OCI-M2 (cell line): ENCODE results near the gene DCC.

Experiments used
- DNase-seq: peaks from one replicate; lab custom pipeline; 2025; ENCODE audit not compliant: unreplicated experiment; lab: John Stamatoyannopoulos, UW

DCC gene

DNA sequence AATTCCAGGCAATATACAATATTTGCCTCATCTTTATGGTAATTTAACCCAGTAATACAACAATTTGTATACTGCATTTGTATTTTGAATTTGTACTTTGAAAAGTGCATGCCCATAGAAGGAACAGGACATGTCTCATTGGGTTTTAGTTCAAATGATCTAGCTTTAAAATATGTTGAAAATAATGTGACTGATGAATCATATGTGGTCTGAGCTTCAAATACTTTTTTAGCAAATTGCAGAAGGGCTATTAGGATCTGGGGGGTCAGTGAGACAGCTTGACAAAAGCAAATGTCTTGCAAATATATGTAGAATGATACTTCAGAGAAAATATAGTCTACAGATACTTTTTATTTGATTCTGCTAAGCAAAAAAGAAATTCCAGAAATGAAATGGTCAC, 248.9 kb downstream of the DCC start:
- DNase-seq = no peak

DNA sequence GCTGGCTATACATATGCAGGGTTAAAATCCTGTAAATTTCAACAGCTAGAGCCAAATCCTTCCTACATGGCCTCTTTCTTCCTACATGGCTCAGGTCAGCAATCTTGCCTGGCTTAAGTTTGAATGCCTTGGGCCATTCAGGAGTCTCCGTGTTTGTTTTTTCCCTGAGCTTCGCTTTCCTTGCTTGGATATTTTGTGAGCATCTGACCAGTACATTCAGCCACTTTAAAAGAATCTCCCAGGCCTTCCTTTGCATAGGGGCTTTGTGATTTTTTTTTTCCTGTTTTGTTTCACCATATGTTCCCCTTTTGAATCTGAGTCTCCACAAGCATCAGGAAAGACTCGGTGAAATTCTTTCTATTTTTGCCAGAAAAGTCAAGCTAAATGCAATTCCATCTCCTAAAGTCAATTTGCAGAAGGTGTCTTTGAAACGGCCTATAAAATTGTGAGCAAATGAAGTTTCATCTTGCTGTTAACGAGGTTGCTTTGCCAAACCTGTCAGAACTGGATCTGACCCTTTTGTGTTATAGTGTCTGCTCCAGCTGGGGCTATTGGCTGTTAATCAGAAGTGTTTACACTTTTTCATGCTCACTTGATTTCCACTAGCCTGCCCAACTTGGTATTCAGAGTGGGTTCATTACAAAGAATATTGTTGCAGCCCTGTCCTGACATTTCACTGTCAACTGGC, 256.9 kb downstream of the DCC start:
- DNase-seq = no peak

DNA sequence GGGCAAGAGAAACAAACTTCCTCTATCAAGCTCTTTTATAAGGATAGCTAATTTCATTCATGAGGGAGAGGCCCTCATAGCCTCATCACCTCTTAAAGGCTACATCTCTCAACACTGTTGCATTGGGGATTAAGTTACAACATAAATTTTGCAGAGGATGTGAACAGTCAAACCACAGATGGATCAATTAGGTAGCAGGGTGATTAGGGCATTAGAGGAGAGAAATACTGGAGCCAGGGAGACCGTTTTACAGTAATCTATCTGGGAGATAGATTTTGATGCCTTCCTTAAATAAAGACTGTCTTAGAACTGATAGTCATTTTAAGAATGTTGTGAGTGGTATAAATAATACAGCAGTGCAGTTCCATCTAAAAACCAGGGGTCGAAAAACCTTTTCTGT, 258.9 kb downstream of the DCC start:
- no peak for DNase-seq

DNA sequence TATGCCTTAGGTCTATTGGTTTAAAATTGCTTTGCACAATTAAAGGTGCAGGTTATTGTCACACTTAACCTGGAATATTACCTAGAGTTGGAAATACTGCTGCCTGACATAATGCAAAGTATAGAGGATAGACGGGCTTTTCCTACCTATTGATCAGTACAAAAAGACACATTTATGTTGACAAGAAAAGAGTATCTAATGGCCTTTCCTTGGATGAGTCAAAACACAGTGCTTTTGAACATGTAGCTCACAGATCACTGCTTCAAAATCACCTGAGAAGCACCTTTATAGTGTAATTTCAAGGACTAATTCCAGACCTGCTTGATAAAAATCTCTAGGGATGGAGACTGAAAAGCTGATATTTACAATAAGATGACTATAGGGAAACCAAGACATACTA, 262.8 kb downstream of the DCC start:
- DNase-seq = no peak

DNA sequence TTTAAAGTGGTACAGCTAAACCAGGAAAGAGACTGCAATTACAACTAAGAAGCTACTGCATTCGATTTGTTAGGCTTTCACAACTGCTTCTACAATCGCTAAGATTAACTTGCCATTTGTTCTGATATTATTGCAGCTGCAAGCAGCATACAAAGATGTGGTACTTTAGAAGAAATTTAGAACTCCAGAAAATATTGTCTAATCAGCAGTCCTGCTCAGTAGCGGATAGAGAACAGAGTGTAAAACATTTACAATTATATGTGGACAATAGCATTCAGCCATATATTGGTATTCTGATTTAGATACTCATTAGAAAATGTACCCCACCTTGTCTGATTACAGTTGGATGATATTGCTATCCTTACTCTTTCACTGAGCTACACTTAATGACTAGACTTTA, 265.3 kb downstream of the DCC start:
- DNase-seq = no peak

DNA sequence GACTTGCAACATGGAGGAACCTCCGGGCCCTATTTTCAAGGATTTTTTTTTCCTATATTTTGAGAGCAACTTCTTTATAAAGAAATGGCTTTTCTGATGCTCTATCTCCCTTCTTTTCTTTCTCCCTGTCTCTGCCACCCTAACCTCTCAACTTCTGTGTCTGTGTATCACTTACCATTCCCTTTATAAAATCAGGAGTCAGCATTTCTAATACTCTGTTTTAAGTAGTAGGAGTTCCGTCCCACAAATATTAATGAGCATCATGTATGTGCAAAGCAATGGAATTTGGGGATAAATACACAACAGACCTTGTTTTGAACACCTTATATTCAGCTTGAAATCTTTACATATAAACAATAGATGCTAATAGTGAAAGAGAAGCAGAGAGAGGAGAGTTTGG, 268.0 kb downstream of the DCC start:
- DNase-seq = no peak

DNA sequence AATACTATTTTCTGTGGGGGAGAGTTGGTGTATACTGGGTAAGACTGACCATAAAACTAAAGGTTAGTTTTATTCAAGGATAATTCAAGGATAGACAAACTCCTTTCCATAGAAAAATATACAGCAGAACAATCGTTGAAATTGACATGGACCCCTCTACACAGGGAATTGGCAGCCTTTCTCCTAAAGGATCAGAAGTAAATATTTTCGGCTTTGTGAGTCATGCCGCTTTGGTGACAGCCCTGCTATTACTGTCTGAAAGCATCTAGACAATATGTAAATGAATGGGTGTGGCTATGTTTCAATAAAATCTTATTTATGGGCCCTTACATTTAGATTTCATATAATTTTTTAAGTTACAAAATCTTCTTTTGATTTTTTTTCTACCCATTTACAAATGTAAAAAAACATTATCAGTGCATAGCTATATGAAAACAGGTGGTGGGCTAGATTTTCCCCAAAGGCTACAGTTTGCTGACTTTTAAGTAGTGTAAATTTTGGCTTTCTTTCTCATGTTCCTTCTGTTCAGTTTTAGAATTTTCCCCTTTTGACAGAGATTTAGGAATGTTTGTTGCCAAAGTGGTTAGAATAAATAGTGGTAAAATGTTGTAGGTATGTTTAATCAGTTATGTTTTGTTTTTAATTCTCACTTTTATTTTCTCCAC, 270.6 kb downstream of the DCC start:
- no peak for DNase-seq

DNA sequence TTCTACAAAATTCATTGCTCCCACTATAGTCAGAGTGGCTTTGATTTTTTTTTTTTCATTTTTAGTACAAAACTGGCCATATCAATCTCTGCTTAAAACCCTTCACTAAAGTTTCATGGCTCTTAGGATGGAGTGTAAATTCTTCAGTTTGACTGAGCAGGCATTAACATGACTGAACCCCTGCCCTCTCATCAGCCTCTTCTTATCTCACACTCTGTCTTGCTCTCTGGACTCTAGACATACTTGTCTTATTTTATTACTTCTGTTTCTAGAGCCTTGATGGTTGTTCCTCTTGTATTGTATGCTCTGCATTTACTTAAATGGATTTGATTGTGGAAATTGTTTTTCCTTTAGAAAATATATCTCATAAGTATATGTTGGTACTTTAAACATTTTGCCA, 272.4 kb downstream of the DCC start:
- DNase-seq = no peak

DNA sequence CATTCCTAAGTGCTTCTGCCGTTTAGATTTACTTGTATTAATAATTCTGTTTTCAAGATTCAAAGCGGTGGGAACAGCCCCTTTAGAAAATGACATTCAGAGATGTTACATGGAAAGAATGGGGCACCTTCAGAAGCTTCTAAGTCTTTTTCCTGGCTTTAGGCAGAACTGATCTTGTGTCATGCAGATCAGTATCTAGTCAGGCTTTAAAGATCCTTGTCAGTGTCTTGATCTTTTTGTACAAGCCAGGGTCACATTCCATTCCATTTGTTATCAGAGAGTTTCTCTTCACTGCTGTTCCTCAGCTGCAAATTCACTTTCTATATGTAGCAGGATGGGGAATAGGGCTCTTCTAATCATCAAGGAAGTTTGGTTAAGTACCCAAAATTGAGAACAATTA, 275.3 kb downstream of the DCC start:
- DNase-seq = no peak

DNA sequence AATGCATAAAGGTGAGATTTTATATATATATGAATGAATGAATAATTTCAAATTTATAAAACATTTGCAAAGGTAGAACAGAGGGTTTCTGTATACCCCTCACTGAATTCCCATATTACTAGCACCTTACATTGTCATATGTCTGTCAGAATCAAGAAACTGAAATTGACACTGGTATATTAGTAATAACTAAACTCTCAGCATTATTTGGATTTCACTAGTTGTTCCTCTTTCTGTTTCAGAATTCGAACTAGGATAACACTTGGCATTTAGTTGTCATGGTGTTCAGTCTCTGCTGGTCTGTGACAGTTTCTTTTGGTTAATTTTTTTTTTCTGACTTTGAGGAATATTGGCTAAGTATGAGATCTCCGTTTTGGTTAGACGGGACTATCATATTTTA, 275.9 kb downstream of the DCC start:
- no peak for DNase-seq

DNA sequence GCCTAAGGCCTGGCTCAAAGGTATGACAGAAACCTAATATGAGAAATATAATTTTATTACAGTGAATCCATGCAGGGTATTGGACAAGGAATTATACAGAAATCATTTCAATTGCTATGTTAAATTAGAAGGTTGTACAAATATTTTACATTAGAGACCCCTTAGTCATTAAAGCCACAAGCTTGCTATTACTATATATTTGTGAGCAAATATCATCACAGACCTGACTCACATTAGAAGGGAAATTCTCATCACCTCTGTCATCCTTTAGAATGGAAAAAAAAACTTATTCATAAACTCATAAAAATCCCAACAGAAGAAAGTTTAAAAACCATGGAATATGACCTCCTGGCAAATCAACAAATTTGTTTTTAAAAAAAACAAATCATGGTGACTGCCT, 277.9 kb downstream of the DCC start:
- no peak for DNase-seq

DNA sequence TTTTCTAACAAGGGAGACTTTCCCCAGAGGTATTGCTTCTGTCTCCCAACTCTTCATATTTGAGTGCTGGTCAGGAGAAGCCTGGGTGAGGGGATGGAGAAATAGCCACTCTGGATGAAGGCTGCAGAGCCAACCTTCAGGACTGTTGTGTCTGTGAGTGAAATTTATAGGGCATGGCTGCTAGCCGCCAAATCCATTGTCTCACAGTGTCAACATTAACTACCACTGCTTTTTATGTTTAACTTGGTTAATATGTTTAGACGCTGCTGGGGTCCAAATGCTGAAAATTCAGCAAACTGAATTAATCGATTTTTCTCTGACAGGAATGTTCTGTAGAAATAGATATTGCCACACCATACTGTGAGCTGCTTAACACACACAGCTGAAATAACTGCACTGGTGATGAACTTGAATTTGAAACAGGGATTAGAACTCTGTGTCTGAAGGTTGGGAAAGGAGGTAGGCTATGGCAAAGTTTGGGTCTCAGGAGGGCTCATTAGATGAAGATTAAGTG, 281.0 kb downstream of the DCC start:
- no peak for DNase-seq

DNA sequence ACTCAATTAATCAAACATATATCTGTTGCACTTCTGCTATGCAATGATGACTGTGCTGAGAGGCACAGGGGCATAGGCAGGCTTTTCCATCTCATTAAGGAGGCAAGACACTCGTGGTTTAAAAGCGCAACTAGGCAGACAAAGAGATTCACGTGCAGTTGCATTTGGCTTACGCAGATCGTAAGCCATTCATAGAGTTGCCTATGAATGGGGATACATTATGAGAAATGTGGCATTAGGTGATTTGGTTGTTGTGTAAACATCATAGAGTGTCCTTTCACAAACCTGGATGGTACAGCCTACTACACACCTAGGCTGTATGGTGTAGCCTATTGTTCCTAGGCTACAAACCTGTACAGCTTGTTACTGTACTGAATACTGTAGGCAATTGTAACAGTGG, 284.7 kb downstream of the DCC start:
- DNase-seq = no peak

DNA sequence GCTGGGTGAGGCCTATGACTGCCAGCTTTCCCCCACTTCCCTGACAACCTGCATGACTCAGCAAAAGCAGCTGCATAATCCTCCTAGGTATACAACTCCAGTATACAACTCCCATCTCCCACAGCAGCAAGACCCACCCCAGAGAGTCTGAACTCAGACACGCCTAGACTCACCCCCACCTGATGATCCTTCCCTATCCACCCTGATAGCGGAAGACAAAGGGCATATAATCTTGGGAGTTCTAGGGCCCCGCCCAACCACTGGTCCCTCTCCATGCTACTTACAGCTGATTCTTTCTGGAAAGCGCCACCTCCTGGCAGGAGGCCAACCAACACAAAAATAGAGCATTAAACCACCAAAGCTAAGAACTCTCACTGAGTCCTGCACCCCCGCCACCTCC, 296.5 kb downstream of the DCC start:
- DNase-seq = no peak

DNA sequence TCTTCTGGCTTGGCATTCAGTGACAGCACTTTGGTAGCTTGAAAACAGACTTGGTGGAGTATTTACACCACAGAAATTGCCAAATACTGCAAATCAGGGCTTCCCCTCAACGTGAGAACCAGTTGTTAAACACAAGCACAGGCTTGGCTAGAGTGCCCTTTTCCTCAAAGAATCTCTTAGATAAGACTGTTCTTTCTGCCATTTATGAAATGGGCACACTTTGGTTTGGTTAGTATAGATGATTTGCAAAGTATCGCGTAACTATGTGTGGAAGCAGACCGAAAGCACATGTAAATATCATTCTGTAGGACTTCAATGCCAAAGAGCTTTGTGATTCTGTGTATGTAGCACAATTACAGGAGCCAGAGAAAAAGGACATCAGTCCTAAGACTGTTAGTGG, 308.2 kb downstream of the DCC start:
- no peak for DNase-seq

DNA sequence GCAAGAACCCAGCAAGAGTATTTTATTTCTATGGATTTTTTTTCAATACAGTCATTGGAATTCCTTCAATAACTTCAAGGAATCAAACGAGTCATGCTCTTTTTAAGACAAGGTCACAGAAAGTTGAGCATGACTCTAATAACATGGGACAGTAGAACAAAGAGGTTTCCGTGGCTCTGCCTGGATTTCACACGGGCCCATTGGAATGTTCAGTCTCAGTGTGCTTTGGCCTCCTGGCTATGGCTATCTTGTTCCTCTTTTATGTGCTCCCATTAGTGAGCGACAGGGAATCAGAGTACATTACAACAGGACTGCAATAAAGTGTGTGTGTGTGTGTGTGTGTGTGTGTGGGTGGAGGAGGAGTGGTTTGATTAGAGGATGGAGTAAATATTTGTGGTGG, 312.4 kb downstream of the DCC start:
- DNase-seq = no peak

DNA sequence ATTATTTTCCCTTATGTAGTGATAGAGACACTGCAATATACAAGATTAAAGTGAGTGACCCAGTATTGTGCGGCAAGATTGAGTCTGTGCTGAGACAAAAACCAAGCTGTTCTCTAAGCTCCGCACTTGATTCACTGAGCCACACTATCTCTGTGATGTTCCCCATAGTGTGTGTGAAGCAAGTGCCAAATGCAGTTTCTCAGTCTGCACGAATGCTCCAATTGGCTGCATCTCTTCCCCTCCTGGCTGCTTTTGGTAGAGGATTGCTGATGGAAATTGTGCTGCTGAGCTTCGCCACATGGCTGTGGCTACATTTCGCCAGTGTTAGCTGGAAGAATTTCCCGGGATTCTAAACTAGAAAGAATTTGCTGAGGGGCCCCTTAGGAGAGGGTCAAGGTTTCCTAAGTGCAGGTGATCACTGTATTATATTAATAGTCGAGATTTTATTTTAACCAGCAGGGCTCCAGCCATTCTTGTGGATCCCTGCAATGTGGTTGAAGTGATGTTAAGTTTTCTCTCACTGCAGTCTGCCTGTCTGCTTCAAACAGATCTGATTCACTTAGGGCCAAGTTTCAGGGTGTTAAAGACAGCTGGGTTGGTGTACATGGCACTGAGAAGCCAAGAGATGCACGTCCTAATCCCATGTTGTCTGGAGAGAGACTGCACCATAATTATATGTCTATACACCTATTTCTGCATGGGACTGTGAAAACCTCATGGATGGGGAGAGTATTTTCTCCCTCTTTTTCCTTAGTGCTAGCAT, 317.2 kb downstream of the DCC start:
- no peak for DNase-seq

DNA sequence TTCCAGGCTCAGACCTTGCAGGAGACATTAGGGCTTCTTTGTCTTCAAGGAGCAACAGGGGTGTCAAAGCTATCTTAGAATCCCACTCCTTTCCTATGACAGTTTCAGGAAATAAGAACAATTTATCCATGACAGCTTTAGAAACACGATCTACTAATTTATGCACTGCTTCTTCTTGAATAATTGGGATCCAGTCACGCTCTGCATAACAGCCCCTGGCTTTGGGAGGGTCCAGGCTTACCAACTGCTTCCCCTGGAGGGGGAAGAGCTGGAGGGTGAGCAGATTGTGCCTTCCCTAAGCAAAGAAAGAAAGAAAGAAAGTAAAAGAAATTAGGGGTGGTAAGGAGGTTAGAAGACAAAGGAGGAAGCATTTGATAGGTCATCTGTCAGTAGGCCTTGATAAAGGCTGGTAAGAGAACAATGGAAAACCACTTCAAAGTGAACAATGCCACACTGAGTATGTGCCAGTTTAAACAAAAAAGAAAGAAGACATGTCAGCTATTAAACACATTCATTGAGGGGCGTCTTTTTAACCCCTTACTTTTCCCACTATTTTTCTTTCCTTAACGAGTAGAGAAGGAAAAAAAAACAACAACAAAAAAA, 327.6 kb downstream of the DCC start:
- no peak for DNase-seq

DNA sequence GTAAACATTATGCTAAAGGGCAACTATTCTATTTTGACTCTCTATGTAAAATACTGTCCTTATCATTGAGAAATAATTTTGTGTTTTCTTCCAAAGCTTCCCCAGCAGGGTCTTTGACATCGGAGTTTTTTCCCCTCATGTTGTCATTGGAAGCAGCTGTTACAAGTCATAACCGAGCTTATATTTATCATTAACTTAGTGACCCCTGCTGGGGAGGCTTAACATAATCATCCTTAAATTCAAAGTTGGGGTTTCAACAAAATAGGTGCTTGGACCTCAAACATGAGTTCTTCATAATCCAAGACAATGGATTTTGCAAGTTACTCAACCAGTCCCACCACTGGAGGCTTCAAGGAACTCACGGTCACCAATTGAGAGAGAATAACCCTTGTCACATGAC, 330.9 kb downstream of the DCC start:
- no peak for DNase-seq

DNA sequence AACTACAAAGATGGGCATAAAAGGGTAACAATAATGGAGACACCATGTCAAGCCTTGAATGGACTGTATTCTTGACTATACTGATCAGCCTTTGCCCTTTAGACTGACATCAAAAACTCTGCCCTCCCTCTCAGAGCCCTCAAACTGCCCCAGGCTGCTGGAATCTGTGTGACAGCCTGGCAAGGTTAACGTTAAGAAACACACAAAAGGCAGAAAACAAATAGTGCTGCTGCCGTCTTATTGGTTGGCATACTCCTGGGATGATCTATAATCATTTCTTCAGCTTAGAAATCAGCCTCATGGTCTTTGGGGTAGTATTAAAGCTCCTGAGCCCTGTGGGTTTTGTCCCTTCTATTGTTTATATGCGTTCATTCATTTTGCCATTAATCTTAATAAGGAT, 338.0 kb downstream of the DCC start:
- DNase-seq = no peak

DNA sequence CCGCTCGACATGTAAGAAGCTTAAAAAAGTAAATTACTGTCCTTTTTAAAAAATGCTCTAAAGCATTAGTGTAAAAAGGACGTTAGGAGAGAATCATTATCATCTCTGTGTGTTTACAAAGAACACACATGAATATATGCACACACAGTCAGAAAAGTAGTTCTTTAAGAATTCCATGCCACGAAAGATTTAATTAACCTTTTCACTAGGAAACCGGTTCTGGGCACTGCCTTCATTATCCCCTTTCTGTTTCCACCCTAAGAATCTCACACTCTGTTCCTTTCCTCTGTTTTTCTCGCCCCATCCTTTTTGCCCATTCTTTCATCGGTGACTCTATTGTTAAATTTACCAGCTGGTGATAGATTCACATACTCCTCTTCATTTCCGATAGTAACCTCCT, 338.6 kb downstream of the DCC start:
- no peak for DNase-seq

DNA sequence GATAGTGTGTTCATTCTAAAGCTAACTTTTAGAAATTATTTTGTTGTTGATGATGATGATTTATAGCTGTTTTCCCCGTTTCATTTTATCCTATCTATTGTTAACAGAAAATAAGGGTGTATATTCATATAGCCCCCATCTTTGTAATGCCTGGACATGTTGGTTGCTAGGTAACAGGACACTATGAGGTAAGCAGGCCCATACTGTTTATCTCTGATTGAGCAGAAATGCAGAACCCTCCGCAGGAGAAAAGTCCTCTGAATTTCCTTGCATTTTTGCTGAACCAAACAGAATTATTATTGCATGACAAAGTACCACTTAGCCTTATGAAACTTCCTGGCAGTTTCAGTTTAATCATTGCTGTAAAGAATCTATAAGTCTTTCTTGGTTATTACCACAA, 339.4 kb downstream of the DCC start:
- DNase-seq = no peak
